ENCODE data around the gene R3HDM1. TPM values are rescaled to one million over a fixed set of nuclear protein-coding genes. Genes with fewer than 3 reads are reported as not detected.
"Not testable (repeated sequence)": the region's sequence is repeated elsewhere in the genome, so short reads cannot be mapped to it uniquely, and the experiment has no call there.

Gene R3HDM1
- total RNA-seq, 1 donor from 2014 or later: 63.0 TPM

GRCh38 chr2:135689679-135690078 lies 158.4 kb downstream of the R3HDM1 start:
- no peak for TF ChIP-seq CTCF (conservative IDR thresholded peaks at IDR 0.05)
- Mint-ChIP-seq H3K27me3 (ENCODE audit: low read depth) (no peaks in the 10 kb centered on the region), H3K27ac (ENCODE audit: unreplicated experiment) (no peak overlapping the region), H3K4me1 (peaks cover 20% of the 10 kb centered on the region), H3K4me3 (no peak overlapping the region), H3K36me3 (ENCODE audit: low read depth) (peaks cover 17% of the 10 kb centered on the region), H3K9me3 (no peaks in the 10 kb centered on the region)
- DNase-seq (ENCODE audit: low read depth, low spot score): no peak

DNA sequence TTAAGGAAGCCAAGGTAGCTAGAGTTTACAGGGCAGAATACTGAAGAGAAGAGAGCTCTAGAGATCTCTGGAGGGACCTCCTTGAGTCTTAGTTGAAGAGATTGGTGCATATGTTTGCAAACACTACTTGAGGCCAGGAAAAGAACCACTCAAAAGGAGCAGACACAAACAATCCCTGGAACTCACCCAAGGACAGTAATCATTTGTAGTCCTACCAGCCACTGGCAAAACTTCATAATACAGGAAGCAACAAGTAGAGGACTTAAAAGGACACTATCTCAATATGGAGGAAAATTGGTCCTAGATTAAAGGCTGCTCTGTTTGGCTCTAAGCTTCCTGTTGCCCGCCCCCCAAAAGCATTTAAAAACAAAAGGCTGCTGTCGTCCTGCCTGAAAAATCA lies 163.4 kb downstream of the R3HDM1 start:
- H3K27ac Mint-ChIP-seq (ENCODE audit: unreplicated experiment): peak overlapping the region; percentile 9

GRCh38 chr2:135698838-135699237 lies 167.6 kb downstream of the R3HDM1 start:
- Mint-ChIP-seq H3K4me1 (peaks cover 13% of the 10 kb centered on the region), H3K36me3 (ENCODE audit: low read depth) (peaks cover 13% of the 10 kb centered on the region), H3K27me3 (ENCODE audit: low read depth) (no peaks in the 10 kb centered on the region), H3K4me3 (no peak overlapping the region), H3K27ac (ENCODE audit: unreplicated experiment) (no peak overlapping the region), H3K9me3 (no peaks in the 10 kb centered on the region)
- no peak for DNase-seq (ENCODE audit: low read depth, low spot score)
- TF ChIP-seq CTCF (conservative IDR thresholded peaks at IDR 0.05): no peak

More for the DNA sequence above, 163.4 kb downstream of the R3HDM1 start:
- peaks cover 13% of the 10 kb centered on the region for H3K36me3 Mint-ChIP-seq (ENCODE audit: low read depth)
- TF ChIP-seq CTCF (conservative IDR thresholded peaks at IDR 0.05): no peak
- no peaks in the 10 kb centered on the region for H3K27me3 Mint-ChIP-seq (ENCODE audit: low read depth)
- DNase-seq (ENCODE audit: low read depth, low spot score): no peak
- H3K4me1 Mint-ChIP-seq: peaks cover 16% of the 10 kb centered on the region
- no peak overlapping the region for H3K4me3 Mint-ChIP-seq
- H3K9me3 Mint-ChIP-seq: no peaks in the 10 kb centered on the region

DNA sequence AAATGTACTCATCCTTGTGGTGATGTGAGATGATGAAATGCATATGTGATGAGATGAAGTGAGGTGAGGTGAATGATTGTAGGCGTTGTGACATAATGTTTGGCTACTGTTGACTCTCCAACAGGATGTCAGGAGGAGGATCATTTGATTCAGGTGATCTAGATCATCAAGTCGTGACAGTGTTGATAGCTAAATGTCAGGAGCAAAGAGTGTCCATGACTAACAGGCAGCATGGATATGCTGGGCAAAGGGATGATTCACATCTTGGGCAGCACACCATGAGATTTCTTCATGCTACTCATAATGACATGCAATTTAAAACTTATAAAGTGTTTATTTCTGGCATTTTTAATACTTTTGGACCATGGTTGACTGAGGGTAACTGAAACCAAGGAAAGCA lies 170.2 kb downstream of the R3HDM1 start:
- Mint-ChIP-seq H3K27ac (ENCODE audit: unreplicated experiment) (no peak overlapping the region), H3K4me3 (no peak overlapping the region), H3K36me3 (ENCODE audit: low read depth) (no peaks in the 10 kb centered on the region), H3K9me3 (no peaks in the 10 kb centered on the region), H3K4me1 (no peaks in the 10 kb centered on the region), H3K27me3 (ENCODE audit: low read depth) (no peaks in the 10 kb centered on the region)
- TF ChIP-seq CTCF (conservative IDR thresholded peaks at IDR 0.05): no peak
- DNase-seq (ENCODE audit: low read depth, low spot score): no peak

DNA sequence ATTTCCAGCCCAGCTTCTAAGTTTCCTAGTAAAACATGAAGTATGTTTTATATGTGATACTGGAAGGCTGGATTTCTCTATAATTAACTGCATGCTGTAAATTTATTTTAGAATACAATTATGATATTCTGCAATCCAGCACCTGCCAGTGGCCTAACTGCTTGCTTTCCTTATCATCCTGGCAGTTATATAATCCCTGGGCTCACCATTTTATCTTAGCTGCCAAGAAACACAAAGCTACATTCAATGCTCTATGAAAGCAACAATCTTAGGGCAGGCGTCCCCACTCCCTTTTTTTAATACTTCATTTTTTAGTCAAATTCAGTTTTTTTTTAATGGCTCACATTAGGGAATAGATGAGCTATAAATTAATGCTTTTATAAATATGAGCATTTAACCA lies 172.0 kb downstream of the R3HDM1 start:
- Mint-ChIP-seq H3K9me3 (no peaks in the 10 kb centered on the region), H3K27me3 (ENCODE audit: low read depth) (no peaks in the 10 kb centered on the region), H3K4me1 (no peaks in the 10 kb centered on the region), H3K27ac (ENCODE audit: unreplicated experiment) (no peak overlapping the region), H3K4me3 (no peak overlapping the region), H3K36me3 (ENCODE audit: low read depth) (no peaks in the 10 kb centered on the region)
- no peak for DNase-seq (ENCODE audit: low read depth, low spot score)
- no peak for TF ChIP-seq CTCF (conservative IDR thresholded peaks at IDR 0.05)

- H3K36me3 Mint-ChIP-seq (ENCODE audit: low read depth); H3K27ac Mint-ChIP-seq (ENCODE audit: unreplicated experiment); H3K27me3 Mint-ChIP-seq (ENCODE audit: low read depth); H3K4me3 Mint-ChIP-seq; H3K4me1 Mint-ChIP-seq; DNase-seq (ENCODE audit: low read depth, low spot score); H3K9me3 Mint-ChIP-seq: not testable (repeated sequence)
These were observed 172.8 kb downstream of the R3HDM1 start for GRCh38 chr2:135704075-135704474.

All from neural crest cell (in vitro differentiated cells).